Upper lobe of left lung (tissue), 4 donors: ENCODE data around the gene NSMF.

Source experiments
- EP300 ChIP-seq, 4 donors: sonication (generic); formaldehyde crosslinking; IDR thresholded peaks; one replicate each; pipeline ENCODE4 v1.5.1; 2017; ENCODE audit warnings: antibody characterized with exemption in 4 of 4, control low read depth in 2 of 4
- POLR2AphosphoS5 ChIP-seq, 2 donors: sonication (generic); formaldehyde crosslinking; IDR thresholded peaks; one replicate each; pipeline ENCODE4 v1.5.1; 2017; ENCODE audit warnings: antibody characterized with exemption in 2 of 2
- TF ChIP-seq, protein P1 (sequence below), 6 experiments: fragments of 450-650 bp in 4 of 6; fragments of 200-600 bp in 2 of 6; sonication (generic) in 2 of 6; IDR thresholded peaks; one replicate each; pipeline ENCODE4 v1.5.1; 2016 to 2019; ENCODE audit warnings: antibody characterized with exemption in 6 of 6

DNA sequence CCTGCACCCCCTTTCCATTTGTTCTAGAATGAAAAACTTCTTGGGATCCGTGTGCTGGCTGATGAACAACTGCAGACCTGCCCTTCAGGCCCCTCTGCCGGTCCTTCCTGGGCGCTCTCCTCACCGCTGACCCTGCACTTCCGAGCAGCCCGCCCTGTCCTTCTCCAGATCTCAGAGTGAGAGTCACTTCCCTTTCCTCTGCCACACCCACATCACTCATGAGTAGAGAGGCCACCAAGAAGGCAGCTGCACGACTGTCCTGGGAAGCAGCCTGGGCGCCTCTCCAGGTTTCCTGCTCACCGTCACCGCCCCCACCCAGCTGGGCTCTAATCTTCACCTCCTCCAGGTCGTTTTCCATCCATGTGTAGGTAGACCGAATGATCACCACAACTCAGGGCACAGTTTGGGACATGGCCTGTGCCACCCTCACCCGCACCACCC lies 35.0 kb upstream of the NSMF start:
- TF ChIP-seq, protein P1, sequence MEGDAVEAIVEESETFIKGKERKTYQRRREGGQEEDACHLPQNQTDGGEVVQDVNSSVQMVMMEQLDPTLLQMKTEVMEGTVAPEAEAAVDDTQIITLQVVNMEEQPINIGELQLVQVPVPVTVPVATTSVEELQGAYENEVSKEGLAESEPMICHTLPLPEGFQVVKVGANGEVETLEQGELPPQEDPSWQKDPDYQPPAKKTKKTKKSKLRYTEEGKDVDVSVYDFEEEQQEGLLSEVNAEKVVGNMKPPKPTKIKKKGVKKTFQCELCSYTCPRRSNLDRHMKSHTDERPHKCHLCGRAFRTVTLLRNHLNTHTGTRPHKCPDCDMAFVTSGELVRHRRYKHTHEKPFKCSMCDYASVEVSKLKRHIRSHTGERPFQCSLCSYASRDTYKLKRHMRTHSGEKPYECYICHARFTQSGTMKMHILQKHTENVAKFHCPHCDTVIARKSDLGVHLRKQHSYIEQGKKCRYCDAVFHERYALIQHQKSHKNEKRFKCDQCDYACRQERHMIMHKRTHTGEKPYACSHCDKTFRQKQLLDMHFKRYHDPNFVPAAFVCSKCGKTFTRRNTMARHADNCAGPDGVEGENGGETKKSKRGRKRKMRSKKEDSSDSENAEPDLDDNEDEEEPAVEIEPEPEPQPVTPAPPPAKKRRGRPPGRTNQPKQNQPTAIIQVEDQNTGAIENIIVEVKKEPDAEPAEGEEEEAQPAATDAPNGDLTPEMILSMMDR (IDR thresholded peaks at IDR 0.05) = no peak
- TF ChIP-seq POLR2AphosphoS5 (IDR thresholded peaks at IDR 0.05) (no peak), EP300 (IDR thresholded peaks at IDR 0.05) (no peak)
